ENCODE data around the gene PLA2G6. TPM values are rescaled to one million over a fixed set of nuclear protein-coding genes. Genes with fewer than 3 reads are reported as not detected.

The PLA2G6 gene
- total RNA-seq, 1 experiment from 2014 or later, result 16.2 TPM

- H3K27ac ChIP-seq (ENCODE audit: low read length), result no peak overlapping the region
- no peaks in the 10 kb centered on the region for H3K36me3 ChIP-seq (ENCODE audit: control insufficient read depth, insufficient read depth, low read length)
- no peak for TF ChIP-seq REST (IDR thresholded peaks at IDR 0.05; ENCODE audit: insufficient read depth in 1 of 2, low read depth in 2 of 2, low read length in 1 of 2)
- TF ChIP-seq TCF7L2 (IDR thresholded peaks at IDR 0.05; ENCODE audit: low read depth, low read length), result no peak
- no peak for TF ChIP-seq CTCF (IDR thresholded peaks at IDR 0.05)
- TF ChIP-seq POLR2AphosphoS5 (IDR thresholded peaks at IDR 0.05; ENCODE audit: low read depth, low read length), result no peak
- no peak for TF ChIP-seq SIN3A (IDR thresholded peaks at IDR 0.05; ENCODE audit: borderline replicate concordance, insufficient read depth, low read depth, low read length)
- intact Hi-C loops (cut with micrococcal nuclease; ENCODE audit: unreplicated experiment) (no loop called here), in situ Hi-C loops (cut with HindIII; ENCODE audit: low pct_unique_long_range_greater_than_20kb, low sequenced_read_pairs) (no loop called here)
- H3K9me3 ChIP-seq (ENCODE audit: control insufficient read depth, insufficient read depth, low read depth, low read length), result no peaks in the 10 kb centered on the region
- H3K27me3 ChIP-seq (ENCODE audit: control insufficient read depth, insufficient read depth, low read length), result no peaks in the 10 kb centered on the region
- POLR2A ChIA-PET, result no interaction called here
- ATAC-seq (no peak), DNase-seq (ENCODE audit: low read depth, low spot score) (no peak)
- CTCF ChIA-PET, result interaction anchor here (0.6 kb wide), 1 partner anchor 171 kb away, joined by 3 read pairs; no protein-coding TSS in a partner anchor
- H3K4me1 ChIP-seq (ENCODE audit: control insufficient read depth, insufficient read depth, low read length), result peaks cover 24% of the 10 kb centered on the region
- H3K4me3 ChIP-seq (ENCODE audit: low read depth in 2 of 2, low read length in 2 of 2), result no peak overlapping the region
- no TSS peak for BruUV-seq (replicated peaks)
Measured at GRCh38 chr22:38222797-38223119, 41.1 kb upstream of the PLA2G6 start.

- in situ Hi-C loops (cut with HindIII; ENCODE audit: low pct_unique_long_range_greater_than_20kb, low sequenced_read_pairs) (no loop called here), intact Hi-C loops (cut with micrococcal nuclease; ENCODE audit: unreplicated experiment) (no loop called here)
- ChIA-PET POLR2A (no interaction called here), CTCF (interaction anchor here (0.5 to 0.6 kb wide), 2 partner anchors 32 to 170 kb away, joined by 3 to 5 read pairs; no protein-coding TSS in a partner anchor)
- Histone ChIP-seq H3K27me3 (ENCODE audit: control insufficient read depth, insufficient read depth, low read length) (no peaks in the 10 kb centered on the region), H3K9me3 (ENCODE audit: control insufficient read depth, insufficient read depth, low read depth, low read length) (no peaks in the 10 kb centered on the region), H3K4me3 (ENCODE audit: low read depth in 2 of 2, low read length in 2 of 2) (no peak overlapping the region), H3K27ac (ENCODE audit: low read length) (no peak overlapping the region), H3K4me1 (ENCODE audit: control insufficient read depth, insufficient read depth, low read length) (peaks cover 25% of the 10 kb centered on the region), H3K36me3 (ENCODE audit: control insufficient read depth, insufficient read depth, low read length) (no peaks in the 10 kb centered on the region)
- DNase-seq (ENCODE audit: low read depth, low spot score) (no peak), ATAC-seq (no peak)
- no TSS peak for BruUV-seq (replicated peaks)
- TF ChIP-seq POLR2AphosphoS5 (IDR thresholded peaks at IDR 0.05; ENCODE audit: low read depth, low read length), result no peak
- no peak for TF ChIP-seq SIN3A (IDR thresholded peaks at IDR 0.05; ENCODE audit: borderline replicate concordance, insufficient read depth, low read depth, low read length)
- TF ChIP-seq REST (IDR thresholded peaks at IDR 0.05; ENCODE audit: insufficient read depth in 1 of 2, low read depth in 2 of 2, low read length in 1 of 2), result no peak
Measured at GRCh38 chr22:38221908-38222796, 40.5 kb upstream of the PLA2G6 start.
